ENCODE results near the gene ZNF157. TPM values are rescaled to one million over a fixed set of nuclear protein-coding genes. Genes with fewer than 3 reads are reported as not detected.
"Not testable (repeated sequence)": the region's sequence is repeated elsewhere in the genome, so short reads cannot be mapped to it uniquely, and the experiment has no call there.

ZNF157 gene
- total and polyA plus RNA-seq, 10 of the 15 experiments (the other 5 are each of a cell fraction or from before 2014, with no cell fraction given), result 0.05 to 0.18 (median 0.12) TPM; not detected in 4

DNA sequence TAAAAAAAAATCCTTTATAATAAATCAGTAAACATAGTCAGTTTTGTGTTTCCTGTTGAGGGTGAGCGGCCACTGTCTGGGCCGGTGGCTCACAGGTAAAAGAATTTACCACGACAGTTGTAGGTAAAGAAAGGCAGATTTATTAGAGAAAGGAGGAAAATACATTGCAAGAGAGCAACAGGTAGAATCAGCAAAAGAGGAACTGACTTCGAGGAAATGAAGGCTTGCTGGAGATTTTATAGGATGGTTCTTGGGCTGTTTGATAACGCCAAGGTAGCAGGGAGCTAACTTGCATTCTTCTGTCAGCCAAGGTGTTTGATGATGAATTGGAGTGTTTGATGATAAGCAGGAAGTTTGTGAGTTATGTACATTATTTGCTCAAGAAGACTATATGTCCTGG lies 2.8 kb downstream of the ZNF157 start:
- no peak overlapping the region for H3K9ac ChIP-seq (ENCODE audit: control insufficient read depth, insufficient read depth, low read length)
- no TSS peak for BruUV-seq (replicated peaks)
- no peaks in the 10 kb centered on the region for H3K9me3 ChIP-seq (replicated peaks; ENCODE audit: control insufficient read depth, insufficient read depth, low read length)
- RAD21 ChIA-PET (ENCODE audit: unreplicated experiment), result no interaction called here
- no peaks in the 10 kb centered on the region for H3K27me3 ChIP-seq (replicated peaks in 1 of 2; ENCODE audit: control insufficient read depth in 2 of 2, insufficient read depth in 2 of 2, low read length in 1 of 2)
- DNase-seq (ENCODE audit: low read depth, low spot score) (no peak), FAIRE-seq (no peak), ATAC-seq (no peak)
- in situ Hi-C loops (cut with MboI), result no loop called here
- SMC1A ChIA-PET (ENCODE audit: uncharacterized antibody, unreplicated experiment), result interaction anchor here (1.7 kb wide), 1 partner anchor 11 kb away, joined by 8 read pairs; no protein-coding TSS in a partner anchor
- no peaks in the 10 kb centered on the region for H4K20me1 ChIP-seq (ENCODE audit: control insufficient read depth, insufficient read depth)
- intact Hi-C loops (cut with micrococcal nuclease; ENCODE audit: unreplicated experiment), result no loop called here
- no peak overlapping the region for H3K27ac ChIP-seq (ENCODE audit: control insufficient read depth, insufficient read depth)
- no peaks in the 10 kb centered on the region for H3K79me2 ChIP-seq (ENCODE audit: control insufficient read depth, insufficient read depth, low read length)
- CTCF ChIA-PET, result interaction anchor here (1.4 to 1.7 kb wide), 2 partner anchors 10 to 12 kb away, joined by 3 to 7 read pairs; no protein-coding TSS in a partner anchor
- WGBS (ENCODE audit: insufficient coverage, insufficient replicate concordance, low lambda C conversion rate, missing lambda C conversion rate), result 39% methylated on average over 5 of the region's 5 CpGs
- H3K4me1 ChIP-seq (ENCODE audit: control insufficient read depth, insufficient read depth, low read length), result no peaks in the 10 kb centered on the region
- no peaks in the 10 kb centered on the region for H3K36me3 ChIP-seq (ENCODE audit: control insufficient read depth in 2 of 2, insufficient read depth in 2 of 2, low read length in 1 of 2)
- POLR2A ChIA-PET, result interaction anchor here (1.1 kb wide), 1 partner anchor 11 kb away, joined by 4 read pairs; no protein-coding TSS in a partner anchor
- H3K4me2 ChIP-seq (ENCODE audit: control insufficient read depth, insufficient read depth), result no peak overlapping the region
- no peak overlapping the region for H2AFZ ChIP-seq (ENCODE audit: control insufficient read depth, low read depth, low read length)
- H3K4me3 ChIP-seq, result no peak overlapping the region
- TF ChIP-seq SPI1 (IDR thresholded peaks at IDR 0.05; ENCODE audit: borderline replicate concordance, insufficient read depth, low read depth, low read length) (peak; percentile 19; the same call in 1 of the 2 replicates), ZNF622 (IDR thresholded peaks at IDR 0.05) (no peak)

DNA sequence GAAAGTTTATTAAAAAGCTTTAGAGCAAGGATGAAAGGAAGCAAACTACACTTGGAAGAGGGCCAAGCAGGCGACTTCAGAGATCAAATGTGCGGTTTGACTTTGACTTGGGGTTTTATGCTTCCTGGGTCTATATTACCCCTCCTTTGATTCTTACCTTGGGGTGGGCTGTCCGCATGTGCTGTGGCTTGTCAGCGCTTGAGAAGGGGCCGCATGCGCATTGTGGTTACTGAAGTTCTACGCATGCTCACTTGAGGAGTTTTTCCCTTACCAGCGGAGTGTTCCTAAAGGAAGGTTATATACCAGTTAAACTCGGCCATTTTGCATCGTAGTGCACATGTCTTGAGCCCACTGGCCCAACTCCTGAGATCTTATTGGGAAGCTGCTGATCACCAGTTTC lies 9.9 kb downstream of the ZNF157 start:
- ChIA-PET SMC1A (ENCODE audit: uncharacterized antibody, unreplicated experiment) (no interaction called here), RAD21 (ENCODE audit: unreplicated experiment) (no interaction called here), CTCF (no interaction called here), POLR2A (interaction anchor here (0.6 to 0.7 kb wide), 2 partner anchors 11 to 143 kb away, joined by 3 read pairs; no protein-coding TSS in a partner anchor)
- Histone ChIP-seq H3K9ac (ENCODE audit: control insufficient read depth, insufficient read depth, low read length) (no peak overlapping the region), H3K27ac (ENCODE audit: control insufficient read depth, insufficient read depth) (no peak overlapping the region), H3K9me3 (replicated peaks; ENCODE audit: control insufficient read depth, insufficient read depth, low read length) (no peaks in the 10 kb centered on the region), H4K20me1 (ENCODE audit: control insufficient read depth, insufficient read depth) (no peaks in the 10 kb centered on the region), H3K79me2 (ENCODE audit: control insufficient read depth, insufficient read depth, low read length) (no peaks in the 10 kb centered on the region), H3K4me2 (ENCODE audit: control insufficient read depth, insufficient read depth) (peak overlapping the region; percentile 48), H3K4me1 (ENCODE audit: control insufficient read depth, insufficient read depth, low read length) (no peaks in the 10 kb centered on the region), H3K36me3 (ENCODE audit: control insufficient read depth in 2 of 2, insufficient read depth in 2 of 2, low read length in 1 of 2) (no peaks in the 10 kb centered on the region), H3K27me3 (replicated peaks in 1 of 2; ENCODE audit: control insufficient read depth in 2 of 2, insufficient read depth in 2 of 2, low read length in 1 of 2) (no peaks in the 10 kb centered on the region), H3K4me3 (no peak overlapping the region), H2AFZ (ENCODE audit: control insufficient read depth, low read depth, low read length) (peak overlapping the region; percentile 63)
- TF ChIP-seq PAX5 (IDR thresholded peaks at IDR 0.05; ENCODE audit: borderline replicate concordance, low read depth, low read length), result no peak
- TF ChIP-seq NRF1 (conservative IDR thresholded peaks at IDR 0.05; ENCODE audit: low read depth, low read length), result peak; percentile 44; the same call in 1 of the 2 replicates
- no peak for TF ChIP-seq RFX5 (IDR thresholded peaks at IDR 0.05; ENCODE audit: low read depth, low read length)
- peak in 1 of 2 experiments; percentile 54; a peak in 1 of 4 replicates for TF ChIP-seq BHLHE40 (IDR thresholded peaks at IDR 0.05; ENCODE audit: borderline replicate concordance in 1 of 2, low read depth in 2 of 2, low read length in 1 of 2)
- TF ChIP-seq KLF5 (IDR thresholded peaks at IDR 0.05; ENCODE audit: partially characterized antibody), result no peak
- TF ChIP-seq YY1 (IDR thresholded peaks at IDR 0.05; ENCODE audit: low read depth, low read length), result peak; percentile 78
- TF ChIP-seq RUNX3 (IDR thresholded peaks at IDR 0.05; ENCODE audit: low read length), result peak; percentile 53; the same call in 1 of the 2 replicates
- DNase-seq (ENCODE audit: low read depth, low spot score) (peak; percentile 47), FAIRE-seq (no peak), ATAC-seq (peak; percentile 71)
- 30% methylated on average over 10 of the region's 10 CpGs for WGBS (ENCODE audit: insufficient coverage, insufficient replicate concordance, low lambda C conversion rate, missing lambda C conversion rate)
- intact Hi-C loops (cut with micrococcal nuclease; ENCODE audit: unreplicated experiment), result loop anchor here (1.0 to 5.0 kb wide), 2 partner anchors 142 to 187 kb away; partner anchors contain the start of gene UBA1
- BruUV-seq (replicated peaks), result no TSS peak
- in situ Hi-C loops (cut with MboI), result no loop called here

DNA sequence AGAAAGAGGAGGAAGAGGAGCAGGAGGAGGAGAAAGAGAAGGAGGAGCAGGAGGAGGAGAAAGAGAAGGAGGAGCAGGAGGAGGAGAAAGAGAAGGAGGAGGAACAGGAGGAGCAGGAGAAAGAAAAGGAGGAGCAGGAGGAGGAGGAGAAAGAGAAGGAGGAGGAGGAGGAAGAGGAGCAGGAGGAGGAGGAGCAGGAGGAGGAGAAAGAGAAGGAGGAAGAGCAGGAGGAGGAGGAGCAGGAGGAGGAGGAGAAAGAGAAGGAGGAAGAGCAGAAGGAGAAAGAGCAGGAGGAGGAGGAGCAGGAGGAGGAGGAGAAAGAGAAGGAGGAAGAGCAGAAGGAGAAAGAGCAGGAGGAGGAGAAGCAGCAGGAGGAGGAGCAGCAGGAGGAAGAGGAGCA lies 10.5 kb downstream of the ZNF157 start:
- H3K27ac ChIP-seq (ENCODE audit: control insufficient read depth, insufficient read depth); H3K27me3 ChIP-seq (replicated peaks in 1 of 2; ENCODE audit: control insufficient read depth in 2 of 2, insufficient read depth in 2 of 2, low read length in 1 of 2); H3K36me3 ChIP-seq (ENCODE audit: control insufficient read depth in 2 of 2, insufficient read depth in 2 of 2, low read length in 1 of 2); H3K79me2 ChIP-seq (ENCODE audit: control insufficient read depth, insufficient read depth, low read length); ATAC-seq; CTCF ChIA-PET; H3K9me3 ChIP-seq (replicated peaks; ENCODE audit: control insufficient read depth, insufficient read depth, low read length); BruUV-seq (replicated peaks); RAD21 ChIA-PET (ENCODE audit: unreplicated experiment); DNase-seq (ENCODE audit: low read depth, low spot score); H3K9ac ChIP-seq (ENCODE audit: control insufficient read depth, insufficient read depth, low read length); in situ Hi-C loops (cut with MboI); H3K4me3 ChIP-seq; H4K20me1 ChIP-seq (ENCODE audit: control insufficient read depth, insufficient read depth); SMC1A ChIA-PET (ENCODE audit: uncharacterized antibody, unreplicated experiment); H3K4me1 ChIP-seq (ENCODE audit: control insufficient read depth, insufficient read depth, low read length); H3K4me2 ChIP-seq (ENCODE audit: control insufficient read depth, insufficient read depth): not testable (repeated sequence)
- peak; percentile 27 for FAIRE-seq
- H2AFZ ChIP-seq (ENCODE audit: control insufficient read depth, low read depth, low read length), result peak overlapping the region; percentile 33
- intact Hi-C loops (cut with micrococcal nuclease; ENCODE audit: unreplicated experiment), result loop anchor here (1.0 to 5.0 kb wide), 2 partner anchors 141 to 188 kb away; partner anchors contain the start of gene UBA1
- POLR2A ChIA-PET, result interaction anchor here (0.6 to 0.7 kb wide), 2 partner anchors 11 to 143 kb away, joined by 3 read pairs; no protein-coding TSS in a partner anchor
